Heart left ventricle (tissue), 13 donors: ENCODE measurements around the gene PTPRJ.

ENCODE experiments used
- CTCF ChIP-seq, 12 donors: fragments of 200-600 bp; sonication (generic) in 4 of 12; IDR thresholded peaks; one replicate each; pipeline versions ENCODE4 v1.5.0 to v1.8.0; 2018 to 2022; ENCODE audit warnings: antibody characterized with exemption in 12 of 12, mild to moderate bottlenecking in 5 of 12
- POLR2A ChIP-seq, 2 donors: fragments of 450-650 bp; IDR thresholded peaks; one replicate each; pipeline ENCODE4 v1.6.1; 2017; ENCODE audit warnings: antibody characterized with exemption in 2 of 2, mild to moderate bottlenecking in 2 of 2, moderate library complexity in 2 of 2
- donor health status: ischemic (EF 13 %, LVEDD 7.1; RV severe dilation, severe dysfunction).
- donor health status: DM: no; HTN: yes; CAD: no.
- donor health status: DM: no; HTN: no; CAD: no.
- donor health status: ischemic (EF 25% LVEDD 6.9; RV normal size, moderate dysfunction).
- donor health status: ischemic (EF 25% LVEDD 5.7; RV mildly dilated, moderate dysfunction).
- donor health status: ischemic (EF 35%, LVEDD 5.7; RV mildly dilated, moderate dysfunction).
- donor health status: nonischemic (EF 11% LVEDD 7.7; RV severe dilation, severe dysfunction).
- donor health status: DM: yes; HTN: yes; CAD: no.
- donor health status: PGD.
- donor health status: ischemic (EF 29% LVEDD 5.4; RV normal size, mild dysfunction).
- donor health status: nonischemic (EF 23%, LVEDD 6.1; RV moderate dilation, normal function).

GRCh38 chr11:47998345-47998732, 18.0 kb downstream of the PTPRJ start:
- TF ChIP-seq CTCF (IDR thresholded peaks at IDR 0.05) (no peak), POLR2A (IDR thresholded peaks at IDR 0.05) (no peak)
